Measurements from ENCODE around the gene SEMA4A.
A peak's percentile ranks its signal among the peaks of the same experiment; 100 is the strongest.
"Not testable (repeated sequence)": the region's sequence is repeated elsewhere in the genome, so short reads cannot be mapped to it uniquely, and the experiment has no call there.

SEMA4A gene

DNA sequence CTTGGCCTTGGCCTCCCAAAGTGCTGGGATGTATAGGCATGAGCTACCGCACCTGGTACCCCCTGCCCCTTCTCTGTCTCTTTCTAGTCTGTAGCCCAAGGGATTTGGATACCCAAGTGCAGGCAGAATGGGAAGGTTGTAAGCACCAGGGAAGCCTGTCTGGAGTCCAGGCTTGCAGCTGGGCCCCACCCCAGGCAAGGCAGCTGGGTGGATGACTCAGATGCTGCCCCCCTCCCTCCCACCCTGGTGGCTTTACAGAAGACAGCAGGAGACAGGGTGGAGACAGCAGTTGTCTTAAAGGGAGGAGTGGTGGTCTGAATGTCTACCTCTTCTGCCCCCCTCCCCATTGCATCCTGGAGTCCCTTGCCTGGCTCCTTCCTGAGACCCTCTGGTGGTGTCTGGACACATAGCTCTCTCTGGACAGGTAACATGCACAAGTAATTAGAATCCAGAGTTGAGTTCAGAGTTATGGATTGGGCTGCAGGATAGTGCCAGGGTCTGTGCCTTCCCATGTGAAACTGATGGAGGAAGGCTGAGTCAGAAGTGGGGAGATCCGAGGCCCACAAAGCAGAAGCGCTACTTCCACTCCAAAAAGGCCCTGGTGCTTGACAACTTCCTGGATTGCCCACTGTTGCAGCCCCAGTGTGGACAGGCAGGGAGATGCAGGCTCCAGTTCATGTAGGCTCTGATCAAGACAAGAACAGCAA lies 33.7 kb upstream of the SEMA4A start:
- DNase-seq (ENCODE audit: low read depth in 2 of 2) = no peak

DNA sequence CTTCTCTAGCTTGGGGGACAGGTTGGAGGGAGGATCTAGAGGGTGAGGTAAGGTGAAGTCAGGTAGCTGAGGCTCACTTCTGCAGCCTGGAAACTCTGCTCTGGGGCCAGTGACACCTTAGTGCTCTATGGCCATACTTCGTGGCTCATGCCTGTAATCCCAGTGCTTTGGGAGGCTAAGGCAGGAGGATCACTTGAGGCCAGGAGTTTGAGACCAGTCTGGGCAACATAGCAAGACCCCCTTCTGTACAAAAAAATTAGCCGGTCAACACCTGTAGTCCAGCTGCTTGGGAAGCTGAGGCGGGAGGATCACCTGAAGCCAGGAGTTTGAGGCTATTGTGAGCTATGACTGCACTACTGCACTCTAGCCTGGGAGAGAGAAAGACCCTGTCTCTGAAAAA lies 33.1 kb upstream of the SEMA4A start:
- DNase-seq (ENCODE audit: low read depth in 2 of 2) = no peak

DNA sequence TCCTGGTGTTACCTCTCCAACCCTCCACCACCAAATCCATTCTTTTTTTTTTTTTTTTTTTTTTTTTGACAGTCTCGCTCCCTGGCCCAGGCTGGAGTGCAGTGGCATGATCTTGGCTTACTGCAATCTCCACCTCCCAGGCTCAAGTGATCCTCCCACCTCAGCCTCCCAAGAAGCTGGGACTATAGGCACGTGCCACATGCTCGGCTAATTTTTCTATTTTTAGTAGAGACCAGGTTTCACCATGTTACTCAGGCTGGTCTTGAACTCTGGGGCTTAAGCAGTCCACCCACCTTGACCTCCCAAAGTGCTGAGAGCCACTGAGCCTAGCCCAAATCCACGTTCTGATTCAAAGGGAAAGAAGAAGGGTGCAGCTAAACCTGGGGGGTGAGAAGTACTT lies 32.4 kb upstream of the SEMA4A start:
- not testable (repeated sequence) for DNase-seq (ENCODE audit: low read depth in 2 of 2)

DNA sequence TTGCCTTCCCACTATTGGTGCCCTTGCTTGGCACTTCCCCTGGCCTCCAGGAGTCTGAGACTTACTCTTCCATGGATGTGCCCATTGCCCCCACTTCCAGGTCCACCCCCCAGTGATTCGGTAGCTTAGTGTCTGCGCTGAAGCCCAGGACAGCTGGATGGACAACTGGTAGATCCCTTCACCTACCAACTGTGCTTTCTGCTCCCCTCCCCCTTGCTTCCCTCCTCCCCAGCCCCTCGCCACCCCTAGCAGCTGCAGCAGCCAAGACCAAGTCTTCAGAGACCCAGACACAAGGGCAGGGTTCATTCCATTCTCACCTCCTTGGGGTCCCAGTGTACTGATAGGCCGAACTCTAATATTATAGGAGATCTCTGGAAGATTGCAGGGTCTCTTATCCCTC lies 31.9 kb upstream of the SEMA4A start:
- DNase-seq (ENCODE audit: low read depth in 2 of 2) = no peak

DNA sequence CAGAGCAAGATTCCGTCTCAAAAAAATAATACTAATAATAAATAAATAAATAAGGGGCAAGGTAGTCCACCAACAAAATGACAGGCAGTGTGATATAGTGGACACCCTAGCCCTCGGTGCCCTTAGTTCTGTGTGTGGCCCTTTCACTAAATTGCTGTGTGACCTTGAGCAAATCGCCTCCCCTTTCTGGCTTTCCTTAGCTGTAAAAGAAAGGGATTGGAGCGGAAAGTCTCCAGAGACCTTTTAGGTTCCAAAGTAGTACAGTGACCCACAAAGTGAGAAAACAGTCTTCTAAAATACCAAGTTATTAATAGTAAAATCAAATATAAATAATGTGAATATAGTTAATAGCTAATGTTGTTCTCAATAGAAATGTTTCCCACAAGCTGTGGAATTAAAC lies 31.3 kb upstream of the SEMA4A start:
- no peak for DNase-seq (ENCODE audit: low read depth in 2 of 2)

DNA sequence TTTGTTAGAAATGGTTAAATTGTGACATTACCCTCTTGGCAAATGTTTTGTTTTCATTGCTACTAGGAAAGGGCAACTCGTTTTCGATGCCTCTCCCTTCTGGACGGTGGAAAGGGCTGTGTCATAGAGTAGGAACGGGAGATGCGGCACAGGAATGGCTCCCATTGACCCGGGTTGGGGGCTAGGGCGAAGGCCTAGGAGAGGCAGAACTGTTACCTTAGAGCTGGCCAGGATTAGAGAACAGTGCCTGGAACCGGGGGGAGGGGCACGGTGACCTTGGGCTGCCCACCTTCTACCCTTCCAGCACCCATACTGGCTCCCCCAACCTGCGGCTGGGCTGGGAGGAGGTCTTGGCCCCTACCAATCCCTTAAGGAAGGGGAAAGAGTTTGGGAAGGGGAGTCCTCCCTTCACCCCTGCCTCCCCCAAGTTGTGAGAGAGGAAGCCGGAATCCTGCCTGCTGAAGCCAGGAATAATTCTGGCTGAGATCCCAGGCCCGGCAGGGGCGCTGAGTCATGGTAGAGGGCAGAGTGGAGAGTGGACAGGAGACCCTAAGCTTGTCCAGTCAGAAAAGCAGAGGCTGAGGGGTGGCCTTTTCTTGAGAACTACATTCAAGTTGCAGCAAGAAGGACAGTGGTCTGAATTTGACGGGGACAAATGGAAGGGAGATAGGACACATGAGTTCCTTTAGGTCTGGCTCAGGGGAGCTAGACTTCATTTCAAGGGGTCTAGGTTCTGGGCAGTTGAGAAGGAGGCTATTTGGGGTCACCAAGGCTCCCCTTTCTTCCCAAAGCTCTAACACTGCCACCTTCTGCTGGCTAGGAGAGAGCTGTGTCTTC lies 30.6 kb upstream of the SEMA4A start:
- DNase-seq (ENCODE audit: low read depth in 2 of 2) = no peak

DNA sequence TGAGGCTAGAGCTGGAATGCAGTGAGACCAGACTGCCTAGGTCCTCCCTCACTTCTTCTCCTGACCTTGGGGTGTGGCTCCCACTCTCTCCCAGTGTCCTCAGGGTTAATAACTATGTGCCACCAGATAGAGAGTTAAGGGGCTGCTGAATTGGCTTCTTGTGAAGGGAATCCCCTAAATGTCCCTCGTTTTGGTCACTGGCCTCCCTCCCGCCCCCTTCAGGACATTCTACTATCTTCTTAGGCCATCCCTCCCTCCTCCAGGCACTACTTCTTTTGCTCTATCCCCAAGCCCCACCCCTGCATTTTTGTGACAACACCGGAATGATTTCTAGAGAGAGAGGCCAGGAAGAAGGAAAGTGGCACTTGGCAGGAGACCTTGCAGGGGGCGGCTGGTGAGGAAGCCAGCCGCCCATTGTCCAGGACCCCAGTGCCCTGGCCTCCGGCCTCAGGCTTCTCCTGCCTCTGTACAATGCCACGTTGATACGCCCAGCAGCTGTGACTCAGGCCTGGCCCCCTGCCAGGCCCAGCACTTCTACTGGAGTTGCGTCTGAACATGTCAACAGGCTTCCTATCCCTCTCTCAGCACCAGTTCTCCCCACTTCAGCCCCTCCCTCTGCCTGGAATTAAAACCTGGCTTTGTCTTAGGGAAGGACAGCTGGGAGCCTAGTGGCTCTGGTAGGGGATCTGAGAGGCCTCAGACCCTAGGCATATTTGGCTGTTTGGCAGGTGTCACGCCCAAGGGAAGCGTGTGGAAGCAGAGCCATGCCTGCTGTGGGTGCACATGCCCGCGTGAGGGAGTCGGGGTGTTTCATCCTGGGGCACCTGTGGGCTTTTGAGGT lies 29.8 kb upstream of the SEMA4A start:
- no peak for DNase-seq (ENCODE audit: low read depth in 2 of 2)

DNA sequence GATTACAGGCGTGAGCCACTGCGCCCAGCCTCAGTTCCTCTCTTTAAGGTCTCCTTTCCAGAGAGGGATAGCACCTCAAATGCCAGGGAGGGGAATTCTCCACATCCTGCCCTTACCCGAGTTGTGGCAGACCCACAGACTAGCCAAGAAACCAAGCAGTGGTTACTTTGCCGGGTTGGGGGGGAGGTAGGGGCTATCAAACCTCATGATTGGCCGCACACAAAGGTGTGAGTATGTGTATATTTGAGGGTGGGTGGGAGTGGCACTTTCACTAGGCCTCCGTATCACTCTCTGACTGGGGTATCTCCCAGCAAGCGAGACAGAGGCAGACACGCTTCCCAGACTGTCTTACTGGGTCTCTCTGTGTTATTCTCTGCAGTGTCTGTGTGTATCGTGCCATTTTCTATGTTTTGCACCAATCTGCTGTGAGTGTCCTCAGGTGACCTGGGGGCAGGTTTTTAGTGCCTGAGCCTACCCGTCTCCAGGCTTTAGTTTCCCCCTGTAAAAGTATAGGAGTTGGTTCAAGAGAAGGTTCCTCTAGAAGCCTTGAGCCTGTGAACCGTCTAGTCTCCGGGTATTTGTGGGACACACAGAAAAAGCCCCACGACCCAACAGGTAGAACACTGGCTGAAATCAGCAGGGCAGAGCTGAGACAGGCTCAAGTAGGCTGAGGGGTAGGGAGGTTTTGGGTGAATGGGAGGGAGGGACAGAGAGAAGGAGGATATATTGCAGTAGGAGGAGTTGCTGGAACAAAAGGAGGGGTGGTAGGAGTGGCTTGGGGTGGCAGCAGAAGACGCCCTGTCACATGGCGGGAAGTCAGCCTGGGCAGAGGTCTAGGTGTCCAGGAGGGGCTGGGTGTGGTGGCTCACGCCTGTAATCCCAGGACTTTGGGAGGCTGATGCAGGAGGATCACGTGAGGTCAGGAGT lies 28.6 kb upstream of the SEMA4A start:
- no peak for DNase-seq (ENCODE audit: low read depth in 2 of 2)

DNA sequence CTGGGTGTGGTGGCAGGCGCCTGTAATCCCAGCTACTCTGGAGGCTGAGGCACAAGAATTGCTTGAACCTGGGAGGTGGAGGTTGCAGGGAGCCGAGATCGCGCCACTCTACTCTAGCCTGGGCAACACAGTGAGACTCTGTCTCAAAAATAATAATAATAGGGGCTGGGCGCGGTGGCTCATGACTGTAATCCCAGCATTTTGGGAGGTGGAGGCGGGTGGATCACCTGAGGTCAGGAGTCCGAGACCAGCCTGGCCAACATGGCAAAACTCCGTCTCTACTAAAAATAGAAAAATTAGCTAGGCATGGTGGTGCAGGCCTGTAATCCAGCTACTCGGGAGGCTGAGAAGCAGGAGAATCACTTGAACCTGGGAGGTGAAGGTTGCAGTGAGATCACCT lies 27.8 kb upstream of the SEMA4A start:
- not testable (repeated sequence) for DNase-seq (ENCODE audit: low read depth in 2 of 2)

DNA sequence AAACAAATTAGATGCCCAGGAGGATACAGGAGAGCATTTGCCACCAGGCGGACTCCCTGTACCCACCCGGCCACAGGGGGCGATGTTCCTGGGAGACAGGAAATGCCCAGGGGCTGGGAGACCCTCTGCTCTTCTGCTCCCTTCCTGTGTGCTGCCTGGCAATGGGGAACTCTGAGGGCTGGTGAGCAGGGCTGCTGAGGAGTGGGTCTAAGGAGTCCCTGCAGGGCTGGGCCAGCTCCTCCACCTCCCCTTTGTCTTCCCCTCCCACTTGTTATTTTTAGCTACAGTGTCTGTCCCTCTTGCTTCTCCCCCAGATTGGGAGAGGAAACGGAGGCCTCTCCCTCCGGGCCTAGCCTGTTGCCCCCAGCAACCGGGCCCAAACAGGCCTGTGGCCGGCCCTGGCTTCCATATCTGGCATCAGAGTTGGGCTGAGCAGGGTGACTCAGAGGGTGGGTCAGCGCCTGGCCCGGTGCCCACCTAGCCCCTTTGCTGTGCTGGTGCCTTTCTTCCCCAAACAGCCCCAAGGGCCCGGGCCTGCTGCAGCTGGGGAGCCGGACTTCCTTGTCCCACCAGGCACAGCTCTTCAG lies 27.2 kb upstream of the SEMA4A start:
- peak; percentile 72 to 80 for DNase-seq (ENCODE audit: low read depth in 2 of 2)

DNA sequence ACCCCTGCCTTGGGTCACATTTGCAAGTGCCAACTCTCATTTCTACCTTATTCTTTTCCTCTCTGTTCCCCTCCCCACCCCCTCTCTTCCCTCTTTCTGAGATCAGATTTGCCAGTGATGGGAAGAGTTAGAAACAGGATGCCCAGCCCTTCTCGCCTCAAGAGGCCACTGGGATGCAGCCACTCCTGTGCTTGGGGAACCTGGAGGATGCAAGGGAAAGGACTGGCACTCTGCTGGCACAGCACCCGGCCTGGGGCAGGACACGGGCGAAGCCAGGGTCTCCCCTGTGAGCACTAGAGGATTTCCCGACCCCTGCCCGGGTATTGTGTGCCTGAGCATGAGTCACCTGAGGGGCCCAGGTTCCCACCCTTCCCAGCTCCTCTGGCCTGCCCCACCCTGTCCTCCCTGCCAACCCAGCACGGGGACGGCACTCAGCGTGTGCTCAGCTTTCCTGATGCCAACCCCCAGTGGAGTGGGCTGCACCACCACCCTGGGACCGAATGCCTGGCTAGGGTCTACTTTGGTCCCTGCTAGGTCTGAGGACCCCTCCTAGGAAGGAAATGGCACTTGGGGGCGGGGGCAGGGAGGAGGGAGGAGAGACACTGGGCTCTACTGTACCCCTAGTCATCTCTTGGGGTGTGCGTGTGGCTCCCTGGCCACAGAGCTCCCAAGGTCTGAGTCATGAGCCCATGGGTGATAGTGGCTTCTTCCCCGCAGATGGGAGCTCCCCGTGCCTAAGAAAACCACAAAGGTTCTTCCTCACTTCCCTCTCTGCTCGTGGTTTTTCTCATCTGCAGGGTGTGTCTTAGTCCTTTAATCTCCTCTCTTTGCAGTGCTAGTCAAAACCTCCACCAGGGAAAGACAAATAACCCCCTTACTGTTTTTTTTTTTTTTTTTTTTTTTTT lies 26.5 kb upstream of the SEMA4A start:
- peak; percentile 85 to 88 for DNase-seq (ENCODE audit: low read depth in 2 of 2)

DNA sequence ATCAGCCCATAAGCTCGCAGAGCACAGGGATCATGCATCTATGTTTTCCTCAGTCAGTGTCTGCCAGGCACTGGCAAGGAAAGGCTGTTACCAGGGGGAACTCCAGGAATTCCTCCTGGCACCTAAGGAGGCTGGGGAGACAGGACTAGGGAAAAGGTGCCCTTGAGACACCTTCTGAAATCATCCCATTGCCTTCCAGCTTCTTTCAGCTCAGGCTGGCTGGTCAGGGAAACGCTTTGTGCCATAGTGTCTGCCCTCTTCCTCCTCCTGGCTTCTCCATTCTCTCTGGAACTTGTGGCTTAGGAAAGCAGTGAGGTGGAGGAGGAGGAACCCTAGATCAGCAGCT lies 25.1 kb upstream of the SEMA4A start:
- DNase-seq (ENCODE audit: low read depth in 2 of 2) = no peak

DNA sequence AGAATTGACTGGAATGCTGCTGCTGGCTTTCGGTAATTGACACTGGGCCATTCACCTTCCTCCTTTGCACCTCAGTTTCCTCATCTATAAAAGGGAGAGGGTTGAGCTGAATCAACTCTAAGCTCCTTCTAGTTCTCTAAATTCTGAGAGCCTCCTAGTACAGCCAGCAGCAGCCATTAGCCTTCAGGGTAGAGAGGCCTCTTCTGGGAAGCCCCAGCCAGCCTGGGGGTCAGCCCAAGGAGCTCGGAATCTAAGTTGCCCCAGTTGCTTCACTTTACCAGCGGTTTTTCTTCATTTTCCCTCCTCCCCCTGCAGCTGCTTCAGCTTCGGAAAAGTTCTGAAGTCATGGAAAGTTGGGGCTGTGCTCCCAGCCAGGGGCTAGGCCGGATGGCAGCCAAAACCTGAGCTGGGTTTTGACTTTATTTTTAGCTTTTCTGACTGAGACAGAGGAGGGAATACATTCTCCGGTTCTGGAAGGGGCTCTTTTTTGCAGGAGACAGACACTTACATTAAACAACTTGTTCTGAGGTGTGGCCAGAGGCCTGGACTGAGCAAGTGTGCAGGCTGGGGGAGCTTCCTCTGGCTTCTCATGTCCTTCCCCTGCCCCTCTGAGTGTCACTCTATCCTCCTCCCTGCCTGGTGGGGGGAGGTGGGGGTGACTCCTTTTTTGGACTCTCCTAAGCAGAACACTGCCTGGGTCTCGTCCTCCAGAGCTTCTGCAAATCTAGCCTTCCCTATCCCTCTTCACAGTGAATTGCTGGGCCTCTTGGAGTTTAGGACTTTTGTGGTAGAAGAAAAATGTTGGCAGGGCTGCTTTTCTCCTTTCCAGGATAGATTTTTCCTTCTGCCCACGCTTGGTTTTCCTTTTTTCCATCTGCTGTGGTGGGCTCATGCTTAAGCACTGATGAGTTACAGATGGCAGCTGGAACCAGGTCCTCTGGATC lies 24.5 kb upstream of the SEMA4A start:
- no peak for DNase-seq (ENCODE audit: low read depth in 2 of 2)

DNA sequence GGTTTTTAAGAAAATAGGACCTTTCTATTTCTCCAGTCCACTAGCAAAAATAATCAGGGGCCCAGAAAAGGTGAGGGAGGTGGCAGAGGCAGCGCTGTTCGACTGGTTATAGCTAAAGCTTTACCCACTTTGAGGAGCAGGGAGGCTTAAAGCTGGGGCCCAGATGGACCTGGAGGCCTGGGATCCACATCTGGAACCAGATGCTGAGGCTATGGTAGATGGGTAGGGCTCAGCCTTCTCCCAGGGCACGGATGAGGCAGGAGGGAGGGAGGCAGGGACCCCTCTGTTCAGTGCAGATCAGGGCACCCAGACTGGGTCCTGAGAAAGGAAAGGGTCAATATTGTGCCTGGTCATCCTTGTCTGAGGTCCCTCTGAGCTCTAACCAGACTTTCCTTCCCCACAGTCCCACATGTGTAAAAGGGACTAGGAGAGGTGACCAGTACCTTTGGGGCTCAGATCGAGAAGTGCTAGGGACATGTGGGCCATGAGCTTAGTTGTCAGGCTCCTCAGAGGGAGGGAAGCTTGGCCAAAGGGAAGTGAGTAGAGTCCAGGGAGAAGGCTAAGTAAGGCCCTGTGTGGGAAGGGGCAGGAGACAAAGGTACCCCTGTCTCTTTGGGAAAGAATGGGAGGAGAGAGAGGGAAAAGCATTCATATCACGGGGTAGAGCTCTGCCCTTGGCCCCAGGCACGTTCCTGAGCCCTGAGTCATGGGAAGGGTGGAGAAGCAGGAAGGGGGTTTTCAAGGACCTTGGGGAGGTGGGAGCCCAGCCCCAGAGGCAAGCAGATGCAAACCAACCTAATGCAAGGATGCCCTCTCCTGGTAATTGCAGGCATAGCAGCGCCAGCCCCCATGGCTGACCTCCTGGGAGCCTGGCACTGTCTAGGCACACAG lies 23.5 kb upstream of the SEMA4A start:
- DNase-seq (ENCODE audit: low read depth in 2 of 2) = peak; percentile 62 to 67

DNA sequence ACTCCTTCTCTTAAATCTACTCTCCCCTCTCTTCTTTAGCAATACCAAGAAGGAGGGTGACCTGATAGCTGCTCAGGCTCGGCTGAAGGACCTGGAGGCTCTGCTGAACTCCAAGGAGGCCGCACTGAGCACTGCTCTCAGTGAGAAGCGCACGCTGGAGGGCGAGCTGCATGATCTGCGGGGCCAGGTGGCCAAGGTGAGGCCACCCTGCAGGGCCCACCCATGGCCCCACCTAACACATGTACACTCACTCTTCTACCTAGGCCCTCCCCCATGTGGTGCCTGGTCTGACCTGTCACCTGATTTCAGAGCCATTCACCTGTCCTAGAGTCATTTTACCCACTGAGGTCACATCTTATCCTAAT lies 22.8 kb upstream of the SEMA4A start:
- DNase-seq (ENCODE audit: low read depth in 2 of 2) = no peak

DNA sequence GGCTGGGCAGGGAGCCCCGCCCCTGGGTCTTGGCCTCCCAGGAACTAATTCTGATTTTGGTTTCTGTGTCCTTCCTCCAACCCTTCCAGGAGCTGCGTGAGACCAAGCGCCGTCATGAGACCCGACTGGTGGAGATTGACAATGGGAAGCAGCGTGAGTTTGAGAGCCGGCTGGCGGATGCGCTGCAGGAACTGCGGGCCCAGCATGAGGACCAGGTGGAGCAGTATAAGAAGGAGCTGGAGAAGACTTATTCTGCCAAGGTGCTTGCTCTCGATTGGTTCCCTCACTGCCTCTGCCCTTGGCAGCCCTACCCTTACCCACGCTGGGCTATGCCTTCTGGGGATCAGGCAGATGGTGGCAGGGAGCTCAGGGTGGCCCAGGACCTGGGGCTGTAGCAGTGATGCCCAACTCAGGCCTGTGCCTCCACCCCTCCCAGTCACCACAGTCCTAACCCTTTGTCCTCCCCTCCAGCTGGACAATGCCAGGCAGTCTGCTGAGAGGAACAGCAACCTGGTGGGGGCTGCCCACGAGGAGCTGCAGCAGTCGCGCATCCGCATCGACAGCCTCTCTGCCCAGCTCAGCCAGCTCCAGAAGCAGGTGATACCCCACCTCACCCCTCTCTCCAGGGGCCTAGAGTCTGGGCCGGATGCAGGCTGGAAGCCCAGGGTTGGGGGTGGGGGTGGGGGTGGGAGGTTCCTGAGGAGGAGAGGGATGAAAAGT lies 18.5 kb upstream of the SEMA4A start:
- DNase-seq (ENCODE audit: low read depth in 2 of 2) = no peak
